Measurements from ENCODE around the gene TNS3.
"Not testable (repeated sequence)": the region's sequence is repeated elsewhere in the genome, so short reads cannot be mapped to it uniquely, and the experiment has no call there.

The TNS3 gene

GRCh38 chr7:47264021-47264651 lies 317.8 kb downstream of the TNS3 start:
- DNase-seq = no peak

- no peak for DNase-seq
Observed at GRCh38 chr7:47262881-47263280, 319.0 kb downstream of the TNS3 start.

GRCh38 chr7:47262160-47262559 lies 319.8 kb downstream of the TNS3 start:
- DNase-seq = not testable (repeated sequence)

DNA sequence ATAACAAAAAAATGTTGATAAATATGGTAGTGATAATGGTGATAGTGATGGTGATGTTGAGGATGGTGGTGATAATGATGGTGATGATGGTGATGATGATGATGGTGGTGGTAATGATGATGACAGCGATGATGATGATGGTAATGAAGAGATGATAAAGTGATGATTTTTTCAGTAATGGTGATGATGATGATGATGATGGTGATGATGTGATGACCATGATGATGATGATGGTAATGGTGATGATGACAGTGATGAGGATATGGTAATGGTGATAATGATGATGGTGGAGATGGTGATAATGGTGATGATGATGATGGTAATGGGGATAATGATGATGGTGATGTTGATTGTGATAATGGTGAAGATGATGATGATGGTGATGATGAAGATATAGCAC lies 321.6 kb downstream of the TNS3 start:
- DNase-seq = no peak

DNA sequence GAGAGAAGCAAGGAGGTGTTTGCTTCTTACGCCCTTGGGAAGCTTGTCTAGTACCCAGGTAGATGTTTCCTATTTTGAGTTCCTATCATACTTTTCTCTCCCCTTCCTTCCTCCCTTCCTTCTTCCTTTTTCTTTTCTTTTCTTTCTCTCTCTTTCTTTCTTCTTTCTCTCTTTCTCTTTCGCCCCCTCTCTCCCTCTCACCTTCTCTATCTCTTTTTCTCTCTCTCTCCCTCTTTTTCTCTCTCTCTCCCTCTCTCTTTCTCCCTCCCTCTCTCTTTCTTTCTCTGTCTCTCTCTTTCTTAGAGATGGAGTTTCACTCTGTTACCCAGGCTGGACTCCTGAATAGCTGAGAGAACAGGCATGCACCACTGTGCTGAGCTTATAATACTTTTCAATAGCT lies 322.2 kb downstream of the TNS3 start:
- no peak for DNase-seq

DNA sequence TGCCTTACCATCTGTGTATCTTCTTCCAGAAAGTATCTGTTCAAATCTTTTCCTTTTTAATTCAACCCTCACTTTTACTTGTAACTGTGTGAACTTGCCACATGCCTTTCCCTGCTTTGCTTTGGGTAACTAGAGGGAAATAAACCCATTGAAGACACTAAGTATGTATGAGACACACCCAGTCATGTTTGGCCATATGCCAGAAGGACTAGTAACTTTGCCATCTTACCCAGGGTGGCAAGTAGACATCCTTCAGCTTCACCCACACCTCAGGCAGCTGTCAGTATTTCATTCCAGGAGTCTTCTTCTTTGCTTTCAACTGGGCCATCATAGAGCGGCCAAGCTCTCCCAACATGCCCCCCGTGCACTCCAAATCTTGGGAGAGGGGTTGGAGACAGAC lies 323.1 kb downstream of the TNS3 start:
- DNase-seq = no peak

- no peak for DNase-seq
Observed at GRCh38 chr7:47256016-47256415, 325.9 kb downstream of the TNS3 start.

DNA sequence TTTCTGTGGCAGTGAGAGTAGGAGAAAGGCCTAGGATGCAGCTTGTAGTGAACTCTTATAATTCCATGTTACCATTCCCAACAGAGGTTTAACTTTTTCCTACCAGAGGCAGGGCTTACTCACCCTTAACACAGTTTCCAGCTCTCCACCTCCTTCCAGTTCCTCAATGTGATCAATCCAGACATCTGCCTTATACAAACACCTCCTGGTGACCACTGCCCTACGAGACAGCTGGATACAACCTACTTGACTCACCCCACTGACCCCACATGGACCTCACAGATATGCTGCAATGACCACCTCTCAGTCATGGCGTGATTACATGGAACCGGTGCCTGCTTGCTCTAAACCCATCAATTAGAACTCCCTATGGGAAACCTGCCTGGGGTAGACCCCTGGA lies 326.5 kb downstream of the TNS3 start:
- DNase-seq = no peak

DNA sequence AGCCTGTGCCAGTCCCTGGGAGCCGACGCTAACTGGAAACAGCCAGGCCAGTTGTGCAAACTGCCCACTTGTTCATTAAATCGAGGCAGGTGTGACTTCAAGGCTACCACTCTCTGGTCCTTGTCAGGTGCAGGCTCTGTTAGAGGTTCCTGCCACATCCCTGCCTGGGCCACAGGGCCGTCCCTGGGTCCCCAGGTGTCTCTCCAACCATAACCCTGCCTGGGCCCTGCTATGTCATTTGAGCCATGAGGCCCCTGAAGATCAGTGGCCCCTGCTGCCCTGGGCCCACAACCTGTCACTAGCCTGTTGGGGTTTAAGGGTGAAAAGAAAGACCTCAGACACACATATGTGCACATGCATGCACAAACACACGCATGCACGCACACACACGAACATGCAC lies 326.9 kb downstream of the TNS3 start:
- DNase-seq = no peak

- DNase-seq = no peak
Observed at GRCh38 chr7:47254081-47254977, 327.6 kb downstream of the TNS3 start.

DNA sequence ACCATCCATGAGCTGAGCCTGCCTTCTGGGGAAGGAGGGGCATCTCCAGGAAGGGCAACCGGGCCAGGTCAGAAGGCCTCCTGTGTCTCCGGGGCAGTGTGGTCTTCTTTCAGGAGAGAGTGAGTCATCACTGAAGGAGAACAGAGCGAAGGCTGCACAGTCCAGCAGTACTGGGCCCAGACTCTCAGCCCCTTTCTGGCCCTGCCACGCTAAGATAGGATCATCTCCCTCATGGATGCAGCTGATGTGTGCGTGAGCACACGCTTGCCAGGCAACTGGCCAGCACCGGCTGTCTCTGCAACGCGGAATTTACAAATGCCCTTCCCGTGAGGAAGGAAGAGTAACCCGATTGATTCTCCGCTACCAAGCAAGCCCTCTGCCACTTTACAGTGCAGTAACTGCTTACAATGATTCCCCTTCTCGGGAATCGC lies 328.2 kb downstream of the TNS3 start:
- DNase-seq = no peak

GRCh38 chr7:47252675-47253074 lies 329.2 kb downstream of the TNS3 start:
- DNase-seq = no peak

GRCh38 chr7:47249361-47249760 lies 332.6 kb downstream of the TNS3 start:
- no peak for DNase-seq

DNA sequence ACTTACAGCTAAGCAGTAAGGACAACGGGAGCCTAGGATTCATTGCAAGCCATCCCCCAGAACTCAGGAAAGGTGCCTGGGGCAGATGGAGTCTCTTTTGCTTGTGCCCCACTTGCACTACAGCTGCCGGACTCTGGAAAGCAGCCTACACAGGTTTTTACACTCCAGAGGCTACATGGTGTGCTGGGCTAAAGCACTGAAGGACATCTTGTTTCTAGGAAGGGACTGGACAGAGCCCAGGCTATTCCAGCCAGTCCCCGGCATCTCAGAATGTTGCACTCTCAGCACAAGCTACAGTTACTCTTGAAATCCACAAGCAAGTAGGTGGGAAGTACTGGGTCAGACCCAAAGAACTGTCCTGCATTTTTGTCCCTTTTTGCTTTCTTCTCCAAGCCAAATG lies 333.1 kb downstream of the TNS3 start:
- no peak for DNase-seq

- no peak for DNase-seq
Observed at GRCh38 chr7:47247132-47247531, 334.8 kb downstream of the TNS3 start.

GRCh38 chr7:47244692-47245091 lies 337.2 kb downstream of the TNS3 start:
- DNase-seq = no peak

DNA sequence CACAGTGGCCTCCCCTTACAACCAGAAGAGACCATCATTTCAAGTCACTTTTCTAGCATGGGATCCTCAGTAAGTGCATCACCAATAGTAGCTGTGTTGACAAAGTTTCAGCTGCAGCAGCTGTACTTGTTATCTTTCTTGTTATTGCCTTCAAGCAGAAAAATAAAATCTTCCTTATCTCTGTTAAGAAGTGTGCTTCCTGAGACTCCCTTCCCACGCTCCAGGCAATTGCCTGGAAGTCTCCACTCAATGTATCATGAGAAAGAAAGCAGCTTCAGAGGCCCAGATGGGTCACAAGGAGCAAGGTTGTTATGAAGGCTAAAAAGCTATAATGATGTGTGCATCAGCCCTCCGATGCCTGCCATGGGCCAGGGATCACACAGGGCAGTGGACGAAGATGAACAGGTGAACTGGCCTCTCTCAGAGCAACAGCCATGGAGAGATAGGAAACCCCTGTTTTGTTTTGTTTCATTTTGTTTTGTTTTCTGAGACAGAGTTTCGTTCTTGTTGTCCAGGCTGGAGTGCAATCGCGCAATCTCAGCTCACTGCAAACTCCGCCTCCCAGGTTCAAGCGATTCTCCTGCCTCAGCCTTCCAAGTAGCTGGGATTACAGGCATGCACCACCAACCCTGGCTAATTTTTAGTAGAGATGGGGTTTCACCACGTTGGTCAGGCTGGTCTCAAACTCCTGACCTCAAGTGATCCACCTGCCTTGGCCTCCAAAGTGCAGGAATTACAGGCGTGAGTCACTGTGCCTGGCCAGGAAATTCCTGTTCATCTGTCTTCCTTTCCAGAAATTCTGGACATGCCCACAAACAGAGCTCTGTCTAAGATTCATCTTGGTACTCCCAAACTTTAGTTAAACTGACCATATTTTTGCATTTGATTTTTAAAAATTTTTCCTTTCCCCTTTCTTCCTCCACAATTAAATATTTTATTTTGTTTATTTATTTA lies 340.5 kb downstream of the TNS3 start:
- no peak for DNase-seq

GRCh38 chr7:47239931-47240421 lies 341.9 kb downstream of the TNS3 start:
- no peak for DNase-seq

DNA sequence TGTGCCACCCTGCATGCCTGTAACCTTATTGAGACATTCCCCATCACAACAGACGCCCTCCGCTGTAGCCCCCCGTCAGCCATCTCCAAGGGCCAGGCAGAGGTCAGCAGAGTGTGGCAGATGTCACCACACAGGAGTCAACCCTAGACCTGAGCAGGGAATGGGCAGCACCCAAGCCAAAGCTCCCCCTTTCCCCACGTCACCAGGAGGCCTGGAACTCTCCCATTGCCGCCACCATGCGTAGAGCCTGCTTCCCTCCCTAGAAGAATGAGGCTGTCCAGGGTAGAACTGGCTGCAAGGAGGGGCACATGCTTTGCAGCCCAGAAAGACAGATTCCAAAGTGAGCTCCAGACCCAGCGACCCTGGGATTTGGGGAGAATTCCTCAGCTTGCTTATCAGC lies 342.9 kb downstream of the TNS3 start:
- DNase-seq = no peak

DNA sequence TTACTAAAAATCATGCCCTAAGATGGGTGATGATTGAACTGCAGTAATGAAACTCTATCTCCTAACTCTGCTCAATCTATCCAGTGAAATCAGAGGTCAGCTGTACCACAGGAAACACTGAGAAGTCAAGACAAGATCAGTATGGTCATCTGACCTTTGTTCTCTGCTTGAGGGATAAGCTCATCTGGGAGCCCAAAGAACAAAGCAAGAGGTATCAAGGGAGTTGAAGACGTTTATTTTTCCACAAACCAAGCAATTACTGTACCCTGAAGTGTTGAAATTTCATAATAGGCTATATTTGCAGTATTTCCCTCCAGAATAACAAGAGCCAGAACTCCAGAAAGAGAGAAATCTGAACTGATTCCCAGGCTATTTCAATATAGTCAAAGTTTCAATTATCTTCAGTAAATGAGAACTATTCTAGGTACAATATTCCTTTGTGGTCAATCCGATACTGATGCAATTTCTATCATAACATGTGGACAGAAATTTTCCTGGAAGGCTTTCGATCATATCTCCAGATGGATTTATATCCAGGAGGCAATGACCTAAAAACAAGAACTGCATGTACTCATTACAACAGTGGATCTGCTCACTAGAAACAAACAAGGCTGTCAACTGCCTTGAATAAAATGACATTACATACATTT lies 345.3 kb downstream of the TNS3 start:
- no peak for DNase-seq

- DNase-seq = no peak
Observed at GRCh38 chr7:47233996-47234395, 347.9 kb downstream of the TNS3 start.

- no peak for DNase-seq
Observed at GRCh38 chr7:47232751-47233412, 349.0 kb downstream of the TNS3 start.
